ENCODE measurements around the gene CACNA1D. TPM values are rescaled to one million over a fixed set of nuclear protein-coding genes. Genes with fewer than 3 reads are reported as not detected.

CACNA1D gene
- total RNA-seq, 1 experiment from 2014 or later = 1.1 TPM

DNA sequence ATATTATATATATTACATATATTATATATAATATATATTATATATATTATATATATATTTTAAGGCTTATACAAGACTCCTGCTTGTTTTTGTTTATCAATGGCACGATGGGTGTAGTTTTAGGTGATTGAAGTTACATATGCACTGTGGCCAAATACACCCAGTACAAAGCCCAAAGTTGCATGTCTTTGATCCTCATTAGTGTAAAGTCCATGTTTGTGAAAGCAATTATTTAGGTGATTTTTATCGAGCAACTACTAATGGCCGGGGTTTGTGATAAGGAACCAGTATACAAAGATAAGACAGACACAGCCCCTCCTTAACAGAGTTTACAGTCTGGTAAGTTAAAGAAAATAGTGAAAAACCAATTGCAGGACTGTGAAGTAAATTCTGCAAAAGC is 197.5 kb downstream of the CACNA1D start:
- Histone ChIP-seq H3K4me2 (ENCODE audit: low read length) (no peak overlapping the region), H3K79me2 (ENCODE audit: insufficient read depth, low read length) (no peaks in the 10 kb centered on the region), H3K9me2 (ENCODE audit: insufficient read depth) (no peaks in the 10 kb centered on the region), H3K4me3 (replicated peaks in 1 of 2; ENCODE audit: low read depth in 1 of 2, low read length in 2 of 2) (no peak overlapping the region), H3K9ac (ENCODE audit: low read length) (no peak overlapping the region), H3K9me3 (ENCODE audit: control insufficient read depth in 1 of 2, insufficient read depth in 1 of 2, low read depth in 1 of 2, low read length in 2 of 2) (no peaks in the 10 kb centered on the region), H3K4me1 (ENCODE audit: control insufficient read depth in 1 of 2, insufficient read depth in 2 of 2, low read length in 2 of 2) (no peaks in the 10 kb centered on the region), H3K36me3 (ENCODE audit: control insufficient read depth in 1 of 2, insufficient read depth in 2 of 2, low read length in 2 of 2) (no peaks in the 10 kb centered on the region), H3K27ac (ENCODE audit: low read depth, low read length) (no peak overlapping the region), H3K27me3 (ENCODE audit: insufficient read depth, low read length) (peaks cover 30% of the 10 kb centered on the region), H4K20me1 (ENCODE audit: insufficient read depth) (no peaks in the 10 kb centered on the region), H2AFZ (ENCODE audit: low read depth, low read length, poor library complexity, severe bottlenecking) (no peak overlapping the region)
- ATAC-seq = no peak
- DNase-seq (ENCODE audit: low read depth, low spot score) = no peak
- intact Hi-C loops (cut with micrococcal nuclease) = no loop called here
- ChIA-PET CTCF (no interaction called here), POLR2A (no interaction called here), RAD21 (ENCODE audit: low non-redundant PET in 1 of 2, low total read pairs in 2 of 2, uncharacterized antibody in 2 of 2, unreplicated experiment in 2 of 2) (no interaction called here)
- TF ChIP-seq ZFX (IDR thresholded peaks at IDR 0.05) = no peak
- no peak for TF ChIP-seq SIN3A (IDR thresholded peaks at IDR 0.05; ENCODE audit: low read depth)
- no peak for TF ChIP-seq YY1 (IDR thresholded peaks at IDR 0.05; ENCODE audit: extremely low read depth, insufficient replicate concordance, low read depth, low read length)
- no peak for TF ChIP-seq POLR2AphosphoS5 (IDR thresholded peaks at IDR 0.05; ENCODE audit: low read depth, low read length)
- TF ChIP-seq ELF1 (IDR thresholded peaks at IDR 0.05; ENCODE audit: borderline replicate concordance, low read depth) = no peak
- no peak for TF ChIP-seq ZNF274 (IDR thresholded peaks at IDR 0.05; ENCODE audit: low read depth, low read length)
- TF ChIP-seq, protein P1, sequence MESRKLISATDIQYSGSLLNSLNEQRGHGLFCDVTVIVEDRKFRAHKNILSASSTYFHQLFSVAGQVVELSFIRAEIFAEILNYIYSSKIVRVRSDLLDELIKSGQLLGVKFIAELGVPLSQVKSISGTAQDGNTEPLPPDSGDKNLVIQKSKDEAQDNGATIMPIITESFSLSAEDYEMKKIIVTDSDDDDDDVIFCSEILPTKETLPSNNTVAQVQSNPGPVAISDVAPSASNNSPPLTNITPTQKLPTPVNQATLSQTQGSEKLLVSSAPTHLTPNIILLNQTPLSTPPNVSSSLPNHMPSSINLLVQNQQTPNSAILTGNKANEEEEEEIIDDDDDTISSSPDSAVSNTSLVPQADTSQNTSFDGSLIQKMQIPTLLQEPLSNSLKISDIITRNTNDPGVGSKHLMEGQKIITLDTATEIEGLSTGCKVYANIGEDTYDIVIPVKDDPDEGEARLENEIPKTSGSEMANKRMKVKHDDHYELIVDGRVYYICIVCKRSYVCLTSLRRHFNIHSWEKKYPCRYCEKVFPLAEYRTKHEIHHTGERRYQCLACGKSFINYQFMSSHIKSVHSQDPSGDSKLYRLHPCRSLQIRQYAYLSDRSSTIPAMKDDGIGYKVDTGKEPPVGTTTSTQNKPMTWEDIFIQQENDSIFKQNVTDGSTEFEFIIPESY (IDR thresholded peaks at IDR 0.05; ENCODE audit: extremely low read depth, insufficient replicate concordance, low read length) = no peak
- no peak for TF ChIP-seq SRF (IDR thresholded peaks at IDR 0.05; ENCODE audit: low read depth)
- no peak for TF ChIP-seq POLR2A (IDR thresholded peaks at IDR 0.05; ENCODE audit: borderline replicate concordance, extremely low read depth, insufficient read depth, insufficient read length)
- TF ChIP-seq SP1 (IDR thresholded peaks at IDR 0.05; ENCODE audit: low read depth) = no peak
- no peak for TF ChIP-seq EGR1 (IDR thresholded peaks at IDR 0.05; ENCODE audit: low read depth)
- TF ChIP-seq, protein P2, sequence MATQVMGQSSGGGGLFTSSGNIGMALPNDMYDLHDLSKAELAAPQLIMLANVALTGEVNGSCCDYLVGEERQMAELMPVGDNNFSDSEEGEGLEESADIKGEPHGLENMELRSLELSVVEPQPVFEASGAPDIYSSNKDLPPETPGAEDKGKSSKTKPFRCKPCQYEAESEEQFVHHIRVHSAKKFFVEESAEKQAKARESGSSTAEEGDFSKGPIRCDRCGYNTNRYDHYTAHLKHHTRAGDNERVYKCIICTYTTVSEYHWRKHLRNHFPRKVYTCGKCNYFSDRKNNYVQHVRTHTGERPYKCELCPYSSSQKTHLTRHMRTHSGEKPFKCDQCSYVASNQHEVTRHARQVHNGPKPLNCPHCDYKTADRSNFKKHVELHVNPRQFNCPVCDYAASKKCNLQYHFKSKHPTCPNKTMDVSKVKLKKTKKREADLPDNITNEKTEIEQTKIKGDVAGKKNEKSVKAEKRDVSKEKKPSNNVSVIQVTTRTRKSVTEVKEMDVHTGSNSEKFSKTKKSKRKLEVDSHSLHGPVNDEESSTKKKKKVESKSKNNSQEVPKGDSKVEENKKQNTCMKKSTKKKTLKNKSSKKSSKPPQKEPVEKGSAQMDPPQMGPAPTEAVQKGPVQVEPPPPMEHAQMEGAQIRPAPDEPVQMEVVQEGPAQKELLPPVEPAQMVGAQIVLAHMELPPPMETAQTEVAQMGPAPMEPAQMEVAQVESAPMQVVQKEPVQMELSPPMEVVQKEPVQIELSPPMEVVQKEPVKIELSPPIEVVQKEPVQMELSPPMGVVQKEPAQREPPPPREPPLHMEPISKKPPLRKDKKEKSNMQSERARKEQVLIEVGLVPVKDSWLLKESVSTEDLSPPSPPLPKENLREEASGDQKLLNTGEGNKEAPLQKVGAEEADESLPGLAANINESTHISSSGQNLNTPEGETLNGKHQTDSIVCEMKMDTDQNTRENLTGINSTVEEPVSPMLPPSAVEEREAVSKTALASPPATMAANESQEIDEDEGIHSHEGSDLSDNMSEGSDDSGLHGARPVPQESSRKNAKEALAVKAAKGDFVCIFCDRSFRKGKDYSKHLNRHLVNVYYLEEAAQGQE (IDR thresholded peaks at IDR 0.05; ENCODE audit: low read depth) = no peak
- no peak for TF ChIP-seq EZH2phosphoT487 (IDR thresholded peaks at IDR 0.05; ENCODE audit: borderline replicate concordance)
- TF ChIP-seq JUND (IDR thresholded peaks at IDR 0.05) = no peak
- TF ChIP-seq TCF7L2 (IDR thresholded peaks at IDR 0.05; ENCODE audit: borderline replicate concordance, extremely low read depth, insufficient read depth, insufficient read length) = no peak
- no peak for TF ChIP-seq EZH2 (IDR thresholded peaks at IDR 0.05)
- BruUV-seq (replicated peaks) = no TSS peak

All from HCT116 (cell line).